SK-N-SH (cell line): ENCODE measurements around the gene TGFBR3L.

ENCODE experiments used
- CHD2 ChIP-seq: fragments of 150-350 bp; IDR thresholded peaks from 2 replicates; pipeline ENCODE4 v1.6.1; 2018; ENCODE audit warnings: low read length; ENCODE audit not compliant: partially characterized antibody
- GATA2 ChIP-seq: sonication (generic); formaldehyde crosslinking; IDR thresholded peaks from 2 replicates; pipeline ENCODE4 v1.5.0; 2020; ENCODE audit warnings: mild to moderate bottlenecking, missing genetic modification reagents
- MXI1 ChIP-seq: IDR thresholded peaks from 2 replicates; pipeline ENCODE4 v1.6.1; 2012; ENCODE audit warnings: mild to moderate bottlenecking, low read depth, low read length, improper control_type of control experiment
- POLR2AphosphoS5 ChIP-seq: IDR thresholded peaks from 2 replicates; pipeline ENCODE4 v1.6.1; 2012; ENCODE audit warnings: low read depth, low read length
- RAD21 ChIP-seq: IDR thresholded peaks from 2 replicates; pipeline ENCODE4 v1.6.1; 2012; ENCODE audit warnings: mild to moderate bottlenecking, low read length
- REST ChIP-seq: IDR thresholded peaks from 2 replicates; pipeline ENCODE4 v1.6.1; 2012; ENCODE audit warnings: mild to moderate bottlenecking, low read depth, low read length, moderate library complexity
- RXRA ChIP-seq: IDR thresholded peaks from 2 replicates; pipeline ENCODE4 v1.4.0; 2012; ENCODE audit warnings: low read depth, mild to moderate bottlenecking, borderline replicate concordance
- TF ChIP-seq, protein P1 (sequence below): fragments of 200-600 bp; sonication (generic); IDR thresholded peaks from 2 replicates; pipeline ENCODE4 v1.6.1; 2017; ENCODE audit warnings: antibody characterized with exemption, mild to moderate bottlenecking, moderate library complexity

GRCh38 chr19:7928334-7928706 lies 13.7 kb downstream of the TGFBR3L start:
- TF ChIP-seq, protein P1, sequence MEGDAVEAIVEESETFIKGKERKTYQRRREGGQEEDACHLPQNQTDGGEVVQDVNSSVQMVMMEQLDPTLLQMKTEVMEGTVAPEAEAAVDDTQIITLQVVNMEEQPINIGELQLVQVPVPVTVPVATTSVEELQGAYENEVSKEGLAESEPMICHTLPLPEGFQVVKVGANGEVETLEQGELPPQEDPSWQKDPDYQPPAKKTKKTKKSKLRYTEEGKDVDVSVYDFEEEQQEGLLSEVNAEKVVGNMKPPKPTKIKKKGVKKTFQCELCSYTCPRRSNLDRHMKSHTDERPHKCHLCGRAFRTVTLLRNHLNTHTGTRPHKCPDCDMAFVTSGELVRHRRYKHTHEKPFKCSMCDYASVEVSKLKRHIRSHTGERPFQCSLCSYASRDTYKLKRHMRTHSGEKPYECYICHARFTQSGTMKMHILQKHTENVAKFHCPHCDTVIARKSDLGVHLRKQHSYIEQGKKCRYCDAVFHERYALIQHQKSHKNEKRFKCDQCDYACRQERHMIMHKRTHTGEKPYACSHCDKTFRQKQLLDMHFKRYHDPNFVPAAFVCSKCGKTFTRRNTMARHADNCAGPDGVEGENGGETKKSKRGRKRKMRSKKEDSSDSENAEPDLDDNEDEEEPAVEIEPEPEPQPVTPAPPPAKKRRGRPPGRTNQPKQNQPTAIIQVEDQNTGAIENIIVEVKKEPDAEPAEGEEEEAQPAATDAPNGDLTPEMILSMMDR, result no peak
- TF ChIP-seq RXRA, result no peak
- TF ChIP-seq GATA2 (CRISPR knock-in tag), result 0 out of 2 replicates have a peak, but pooled peaks have one; percentile 38
- TF ChIP-seq REST, result no peak
- TF ChIP-seq MXI1, result peak; percentile 62; the same call in 1 of the 2 replicates
- TF ChIP-seq CHD2, result peak; percentile 15
- no peak for TF ChIP-seq POLR2AphosphoS5
- TF ChIP-seq RAD21, result no peak
